OCI-LY7 (cell line): ENCODE results near the gene LZTS3.

Source experiments
- EZH2phosphoT487 ChIP-seq: fragments of 200-600 bp; sonication (generic); IDR thresholded peaks from 2 replicates; pipeline ENCODE4 v1.6.1; 2018; ENCODE audit warnings: low read depth, borderline replicate concordance, mild to moderate bottlenecking, mixed run types, antibody characterized with exemption, low read length, moderate library complexity, mixed read lengths
- TF ChIP-seq, protein P1 (sequence below): fragments of 200-600 bp; sonication (generic); conservative IDR thresholded peaks from 2 replicates; pipeline ENCODE4 v1.5.1; 2014; ENCODE audit warnings: mild to moderate bottlenecking, antibody characterized with exemption, low read length, moderate library complexity, mixed read lengths

DNA sequence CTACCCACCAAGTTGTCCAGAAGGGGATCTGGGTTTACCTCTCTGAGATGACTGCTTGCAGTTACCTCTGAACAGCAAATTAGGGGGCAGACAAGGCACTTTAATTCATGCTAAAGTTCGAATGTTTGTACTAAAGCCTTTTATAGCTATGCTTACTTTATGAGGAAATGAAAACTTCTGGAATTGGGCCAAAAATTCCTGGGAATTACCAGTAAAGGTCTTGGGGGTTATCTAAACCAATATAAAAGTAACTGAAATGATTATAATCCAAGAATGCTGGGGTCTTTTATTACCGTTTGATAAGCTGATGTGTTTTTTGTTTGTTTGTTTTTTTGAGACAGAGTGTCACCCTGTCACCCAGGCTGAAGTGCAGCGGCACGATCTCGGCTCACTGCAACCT lies 7.9 kb upstream of the LZTS3 start:
- TF ChIP-seq, protein P1, sequence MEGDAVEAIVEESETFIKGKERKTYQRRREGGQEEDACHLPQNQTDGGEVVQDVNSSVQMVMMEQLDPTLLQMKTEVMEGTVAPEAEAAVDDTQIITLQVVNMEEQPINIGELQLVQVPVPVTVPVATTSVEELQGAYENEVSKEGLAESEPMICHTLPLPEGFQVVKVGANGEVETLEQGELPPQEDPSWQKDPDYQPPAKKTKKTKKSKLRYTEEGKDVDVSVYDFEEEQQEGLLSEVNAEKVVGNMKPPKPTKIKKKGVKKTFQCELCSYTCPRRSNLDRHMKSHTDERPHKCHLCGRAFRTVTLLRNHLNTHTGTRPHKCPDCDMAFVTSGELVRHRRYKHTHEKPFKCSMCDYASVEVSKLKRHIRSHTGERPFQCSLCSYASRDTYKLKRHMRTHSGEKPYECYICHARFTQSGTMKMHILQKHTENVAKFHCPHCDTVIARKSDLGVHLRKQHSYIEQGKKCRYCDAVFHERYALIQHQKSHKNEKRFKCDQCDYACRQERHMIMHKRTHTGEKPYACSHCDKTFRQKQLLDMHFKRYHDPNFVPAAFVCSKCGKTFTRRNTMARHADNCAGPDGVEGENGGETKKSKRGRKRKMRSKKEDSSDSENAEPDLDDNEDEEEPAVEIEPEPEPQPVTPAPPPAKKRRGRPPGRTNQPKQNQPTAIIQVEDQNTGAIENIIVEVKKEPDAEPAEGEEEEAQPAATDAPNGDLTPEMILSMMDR: no peak
- TF ChIP-seq EZH2phosphoT487: no peak
